ENCODE results near the gene PDZK1IP1.
"Not testable (repeated sequence)": the region's sequence is repeated elsewhere in the genome, so short reads cannot be mapped to it uniquely, and the experiment has no call there.

Gene PDZK1IP1

DNA sequence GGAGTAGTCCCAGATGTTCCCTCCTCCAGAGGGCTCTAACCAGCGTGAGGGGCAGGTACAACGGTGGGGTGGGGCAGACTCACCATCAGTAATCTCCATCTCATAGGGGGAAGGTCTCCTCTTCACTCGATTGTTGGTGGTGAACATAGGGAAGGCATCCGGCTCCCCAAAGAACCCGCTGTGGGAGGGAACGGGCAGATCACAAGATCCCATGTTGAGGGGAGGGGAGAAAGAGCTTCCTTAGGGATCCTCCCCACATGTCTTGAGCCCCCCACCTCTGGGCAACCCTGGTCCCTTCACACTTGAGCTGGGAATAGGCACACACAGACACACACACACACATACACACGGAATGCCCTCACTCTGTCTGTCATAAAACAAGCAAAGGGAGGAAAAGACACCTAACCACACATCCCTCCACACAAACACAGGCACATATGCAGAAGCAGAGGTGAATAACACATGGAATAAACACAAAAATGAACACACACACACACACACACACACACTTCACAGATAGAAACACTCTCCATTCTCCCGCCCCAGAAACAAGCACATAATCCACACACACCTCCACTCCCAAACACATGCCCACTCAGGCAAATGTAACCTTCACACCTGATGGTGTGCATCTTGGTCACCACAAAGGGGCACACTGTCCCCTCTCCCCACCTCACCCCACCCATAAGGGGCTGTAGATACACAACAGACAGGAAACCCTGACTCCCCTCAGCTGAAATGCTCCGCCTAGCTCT, 34.3 kb upstream of the PDZK1IP1 start:
- DNase-seq (ENCODE audit: low spot score): no peak

DNA sequence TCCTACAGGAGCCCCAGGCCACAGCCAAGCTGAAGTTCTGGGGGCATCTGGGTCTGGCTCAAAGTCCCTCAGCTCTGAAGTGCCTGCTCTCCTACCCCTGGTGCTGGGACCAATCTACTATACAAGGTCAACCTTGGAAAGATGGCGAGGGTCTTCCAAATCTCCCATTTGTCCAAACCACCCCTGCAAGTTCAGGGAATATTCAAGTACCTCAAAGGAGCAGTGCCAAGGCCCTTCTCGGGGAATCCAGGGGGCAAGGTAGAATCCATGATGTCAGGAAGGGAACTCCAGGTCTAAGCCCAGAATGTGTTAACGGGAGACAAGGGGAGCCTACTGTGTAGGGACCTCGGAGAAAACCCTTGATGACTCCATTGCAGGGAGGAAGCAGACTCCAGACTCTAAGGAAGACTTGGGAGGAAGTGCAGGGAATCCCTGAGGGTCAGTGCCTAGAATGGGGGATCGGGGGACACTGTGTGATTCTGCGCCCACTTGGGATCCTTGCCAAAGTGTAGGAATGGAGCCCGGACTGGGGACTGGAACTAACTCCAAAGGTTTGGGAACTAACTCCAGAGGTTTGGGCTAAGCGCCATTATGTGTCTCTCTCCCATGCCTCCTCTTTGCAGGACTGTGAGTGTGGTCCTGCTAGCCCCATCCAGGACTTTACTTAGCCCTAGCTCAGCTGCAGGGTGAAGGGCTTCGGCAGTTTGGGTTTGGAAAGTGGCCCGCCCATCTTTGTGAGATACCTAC, 33.5 kb upstream of the PDZK1IP1 start:
- no peak for DNase-seq (ENCODE audit: low spot score)

DNA sequence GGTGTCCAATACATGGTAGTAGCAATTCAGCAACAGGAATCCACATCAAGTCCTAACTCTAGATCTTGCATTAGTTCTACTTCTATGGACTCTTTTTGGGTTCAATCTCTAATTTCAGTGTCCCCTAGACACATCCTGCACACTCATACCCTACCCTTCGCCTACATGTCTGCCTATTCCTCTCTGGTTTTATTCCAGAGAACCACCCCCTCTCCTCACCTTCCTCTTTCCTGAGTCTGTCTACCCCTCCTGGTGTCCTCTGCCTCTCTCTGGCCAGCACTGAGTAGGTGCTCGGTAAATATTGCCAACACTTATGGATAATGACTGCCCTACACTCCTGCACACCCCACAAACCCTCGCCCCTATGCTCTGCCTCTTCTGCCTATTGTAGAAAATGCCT, 32.6 kb upstream of the PDZK1IP1 start:
- DNase-seq (ENCODE audit: low spot score): no peak

DNA sequence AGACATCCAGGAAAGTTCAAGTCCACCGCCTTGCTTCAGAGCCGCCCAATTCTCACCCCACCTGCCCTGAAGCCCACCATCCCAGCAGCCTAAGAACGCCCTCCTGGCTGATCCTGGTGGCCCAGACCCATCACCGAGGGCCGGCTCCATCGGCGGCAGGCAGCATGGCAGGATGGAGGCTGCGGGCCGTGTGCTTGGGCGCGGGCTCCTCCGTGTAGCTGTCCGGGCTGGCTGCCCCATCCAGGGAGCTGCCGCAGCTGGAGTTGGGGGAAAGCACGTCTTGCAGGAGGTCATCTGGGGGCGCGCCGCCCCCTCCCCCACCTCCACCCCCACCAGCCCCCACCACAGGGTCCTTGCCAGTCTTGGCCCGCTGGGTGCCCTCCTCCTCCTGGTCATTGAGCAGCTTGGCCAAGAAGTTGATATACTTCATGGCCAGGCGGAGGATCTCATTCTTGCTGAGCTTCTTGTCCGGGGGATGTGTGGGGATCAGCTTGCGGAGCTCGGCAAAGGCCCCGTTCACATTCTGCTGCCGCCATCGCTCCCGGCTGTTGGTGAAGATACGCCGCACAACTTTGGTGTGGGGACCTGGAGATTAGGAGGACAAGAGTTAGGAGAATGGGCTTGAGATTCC, 29.9 kb upstream of the PDZK1IP1 start:
- no peak for DNase-seq (ENCODE audit: low spot score)

DNA sequence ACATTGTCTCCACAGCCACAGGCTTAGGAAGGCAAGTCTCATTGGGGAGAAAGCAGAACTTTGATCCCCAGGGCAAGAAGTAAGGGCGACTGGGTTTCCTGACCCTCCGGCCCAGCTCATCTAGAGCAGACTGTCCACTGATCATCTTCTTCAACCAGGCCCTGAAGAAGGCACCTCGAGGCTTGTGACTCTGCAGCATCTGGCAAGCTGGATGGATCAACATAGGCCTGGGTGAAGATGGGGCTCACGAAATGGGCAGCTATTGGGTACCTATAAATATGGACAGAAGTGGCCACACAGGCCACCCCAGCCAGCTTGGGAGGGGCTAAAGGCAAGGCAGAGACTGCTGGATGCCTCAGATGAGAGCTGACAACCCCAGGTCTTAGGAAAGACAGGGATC, 29.2 kb upstream of the PDZK1IP1 start:
- no peak for DNase-seq (ENCODE audit: low spot score)

DNA sequence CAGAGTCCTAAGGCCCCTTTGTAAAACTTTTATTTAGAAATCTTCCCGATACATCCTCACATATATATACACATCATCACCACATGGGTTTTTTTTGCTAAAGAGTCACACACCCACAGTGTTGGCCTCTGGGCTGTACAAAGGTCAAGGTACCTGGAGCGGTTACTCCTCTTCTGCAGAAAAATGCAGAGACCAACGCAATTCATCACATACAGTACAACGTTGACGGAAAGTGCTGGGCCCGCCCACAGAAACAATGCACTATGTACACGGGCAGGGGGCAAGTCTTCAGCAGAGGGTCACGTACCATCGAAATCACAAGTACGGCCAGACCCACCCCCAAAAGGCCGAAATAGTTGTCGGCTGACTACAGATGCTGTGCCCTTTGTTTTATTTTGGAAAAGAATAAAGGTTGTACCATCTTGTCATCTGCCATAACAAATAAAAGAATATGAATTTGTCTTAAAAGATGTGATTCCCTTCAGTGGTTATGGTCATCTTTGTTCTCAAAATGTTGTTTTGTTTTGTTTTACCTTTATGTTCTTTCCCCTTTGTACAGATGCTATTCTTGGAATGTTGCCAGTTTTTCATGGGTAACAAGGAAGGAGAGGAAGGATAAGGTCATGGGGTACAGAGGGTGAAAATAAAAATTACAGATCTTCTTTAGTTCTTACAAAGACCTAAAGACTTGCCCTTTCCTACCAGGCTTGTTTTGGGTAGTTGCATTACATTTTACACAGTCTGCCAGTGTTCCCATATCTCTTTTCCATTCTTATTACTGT, 26.6 kb upstream of the PDZK1IP1 start:
- no peak for DNase-seq (ENCODE audit: low spot score)

DNA sequence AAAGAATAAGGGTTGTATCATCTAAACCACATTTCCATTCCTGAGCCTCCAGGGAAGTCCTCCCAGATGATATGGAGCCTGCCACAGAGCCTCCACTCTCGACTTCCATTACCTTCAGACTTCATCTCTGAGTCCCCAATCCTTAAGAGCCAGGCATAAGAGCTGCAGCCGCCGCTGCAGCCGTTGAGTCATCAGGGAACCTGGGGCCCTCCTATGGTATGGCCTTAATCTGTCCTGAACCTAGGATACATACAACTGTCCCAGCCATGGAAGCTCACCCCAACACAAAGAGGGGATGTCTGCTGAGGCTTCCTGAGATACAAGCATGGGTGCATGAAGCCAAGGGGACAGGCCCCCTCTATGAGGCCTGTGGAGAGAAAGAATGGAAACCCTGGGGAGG, 25.9 kb upstream of the PDZK1IP1 start:
- DNase-seq (ENCODE audit: low spot score): no peak

DNA sequence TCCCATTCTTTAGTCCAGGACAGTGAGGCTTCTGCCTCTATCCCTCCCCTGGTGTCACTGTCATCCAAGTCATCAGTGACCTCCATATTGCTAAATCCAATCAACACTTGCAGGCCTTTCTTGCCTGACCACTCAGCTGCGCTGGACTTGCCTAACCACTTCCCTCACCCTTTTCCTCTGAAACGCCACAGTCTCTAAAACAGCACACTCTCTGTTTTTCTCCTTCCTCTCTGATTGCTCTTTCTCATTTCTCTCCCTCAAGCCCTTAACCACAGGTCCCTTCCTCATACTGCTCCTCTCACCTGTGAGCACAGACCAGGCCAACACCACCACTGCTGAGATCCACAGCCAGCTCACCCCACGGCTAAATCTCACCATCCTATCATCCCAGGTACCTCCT, 24.7 kb upstream of the PDZK1IP1 start:
- no peak for DNase-seq (ENCODE audit: low spot score)

DNA sequence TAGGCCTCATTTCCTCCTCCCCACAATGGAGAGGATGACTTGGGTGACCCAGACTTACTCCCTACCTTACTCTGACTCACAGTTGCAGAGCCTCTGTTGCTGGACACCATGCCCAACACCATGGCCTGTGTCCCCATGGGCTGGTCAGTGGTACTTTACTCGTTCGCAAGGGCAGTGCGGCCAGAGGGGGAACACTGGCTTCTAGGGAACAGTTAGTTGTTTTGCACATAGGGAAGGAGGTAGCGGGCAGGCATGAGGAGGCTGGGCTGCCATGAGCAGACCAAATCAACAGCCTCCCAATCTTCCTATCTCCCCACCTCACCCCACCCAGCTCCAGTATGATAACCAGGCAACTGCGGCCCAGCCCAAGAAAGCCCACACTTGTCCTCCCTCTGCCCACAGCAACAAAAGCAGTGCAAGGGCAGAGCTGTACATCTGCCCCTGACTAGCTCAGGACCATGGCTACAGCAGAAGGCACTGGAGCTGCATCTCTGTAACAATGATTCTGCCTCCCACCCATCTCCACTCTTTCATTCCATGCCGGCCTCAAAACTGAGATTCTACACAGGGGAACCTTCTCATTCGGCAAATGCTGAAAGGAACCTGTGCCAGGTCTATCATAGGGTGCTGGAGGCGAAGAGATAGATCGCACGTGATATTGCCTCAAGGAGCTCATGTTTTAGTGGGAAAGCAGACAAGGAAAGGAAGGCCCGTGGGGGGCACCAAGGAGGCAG, 23.6 kb upstream of the PDZK1IP1 start:
- no peak for DNase-seq (ENCODE audit: low spot score)

DNA sequence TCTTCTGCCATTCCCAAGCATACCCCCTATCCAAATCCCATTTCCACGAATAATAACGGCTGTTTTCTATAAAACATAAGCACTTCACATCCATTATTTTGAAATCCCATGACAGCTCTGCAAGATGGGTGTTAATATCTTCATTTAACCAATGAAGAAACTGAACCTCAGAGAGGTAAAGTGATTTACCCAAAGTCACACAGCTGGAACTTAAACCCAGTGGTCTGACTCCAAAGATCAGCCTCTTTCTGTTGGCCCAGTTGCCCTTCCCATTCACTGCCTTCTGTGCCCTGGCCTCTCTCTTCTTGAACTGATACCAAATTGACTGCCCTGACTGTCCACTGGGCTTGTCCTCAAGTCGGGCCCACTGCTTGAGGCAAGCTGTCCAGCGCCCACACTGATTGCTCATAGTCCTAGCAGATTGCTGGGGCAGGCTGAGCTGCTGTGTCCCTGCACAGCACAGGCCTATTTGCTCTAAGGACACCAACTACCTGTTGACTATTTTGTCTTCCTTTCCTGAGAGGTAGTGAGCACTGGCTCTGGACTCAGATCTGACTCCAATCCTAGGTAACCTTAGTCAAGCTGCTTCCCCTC, 22.9 kb upstream of the PDZK1IP1 start:
- no peak for DNase-seq (ENCODE audit: low spot score)

DNA sequence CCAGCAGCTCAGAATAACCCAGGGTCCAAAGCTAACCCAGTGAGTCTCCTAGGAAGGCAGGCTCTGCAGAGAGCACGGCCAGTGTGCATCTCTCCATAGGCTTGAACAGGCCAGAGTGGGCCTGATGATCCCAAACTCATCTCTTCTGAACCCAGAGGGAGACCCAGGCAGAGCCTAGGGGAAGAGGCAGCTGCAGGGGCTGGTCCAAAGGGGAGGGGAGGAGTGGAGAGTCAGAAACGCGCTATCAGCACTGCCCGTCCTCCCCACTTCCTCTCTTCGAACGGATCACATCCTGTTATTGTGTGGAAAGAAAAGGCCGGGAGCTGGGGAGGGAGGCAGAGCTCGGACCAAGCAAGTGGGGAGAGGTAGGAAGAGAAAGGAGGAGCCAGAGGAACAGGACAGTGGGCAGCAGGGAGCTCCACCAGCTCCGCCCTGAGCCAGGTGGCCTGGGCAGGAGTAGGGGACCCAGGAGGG, 22.0 kb upstream of the PDZK1IP1 start:
- no peak for DNase-seq (ENCODE audit: low spot score)

DNA sequence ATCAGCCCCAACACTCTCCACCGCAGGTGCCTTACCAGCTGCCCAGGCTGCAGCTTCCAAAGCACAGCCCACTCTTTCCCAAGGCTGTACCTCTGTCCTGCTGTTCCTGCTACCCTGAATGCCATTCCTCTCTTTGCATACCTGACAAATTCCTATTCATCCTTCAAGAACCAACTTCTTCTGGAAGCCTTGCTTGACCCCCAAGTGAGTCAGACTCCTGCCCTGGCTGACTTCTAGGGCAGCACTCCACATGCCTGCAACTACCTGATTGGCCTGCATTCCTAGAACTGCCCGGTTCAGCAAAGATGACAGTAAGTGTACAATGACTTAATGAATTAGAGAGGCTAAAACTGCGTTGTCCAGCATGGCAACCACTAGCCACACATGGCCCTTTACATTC, 20.8 kb upstream of the PDZK1IP1 start:
- no peak for DNase-seq (ENCODE audit: low spot score)

DNA sequence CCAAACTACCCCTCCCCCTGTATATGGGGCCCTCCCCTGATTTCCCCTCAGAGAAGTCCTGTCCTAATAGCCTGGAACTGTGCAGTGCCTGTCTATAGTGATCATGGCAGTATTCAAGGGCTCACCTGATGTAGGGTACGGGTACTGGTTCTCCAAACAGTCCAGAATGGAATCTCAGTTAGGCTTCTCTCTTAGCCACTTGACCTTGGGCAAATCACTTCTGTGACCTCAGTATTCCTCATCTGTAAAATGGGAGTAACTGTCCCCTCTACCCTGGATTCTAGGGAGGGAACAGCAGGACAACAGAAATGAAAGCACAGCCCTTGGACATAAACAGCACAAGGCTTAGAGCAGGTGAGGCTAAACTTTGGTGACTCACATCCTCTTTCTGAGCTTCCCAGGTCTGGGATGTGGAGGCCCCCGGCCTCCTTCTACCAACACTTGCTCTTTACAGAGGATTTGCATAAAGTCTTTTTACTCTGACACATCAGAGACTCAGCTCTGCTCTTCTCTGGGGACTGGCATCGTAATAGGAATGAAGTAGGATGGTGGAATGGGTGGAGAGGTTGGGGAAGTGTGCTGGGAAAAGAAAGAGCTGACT, 20.0 kb upstream of the PDZK1IP1 start:
- DNase-seq (ENCODE audit: low spot score): no peak

DNA sequence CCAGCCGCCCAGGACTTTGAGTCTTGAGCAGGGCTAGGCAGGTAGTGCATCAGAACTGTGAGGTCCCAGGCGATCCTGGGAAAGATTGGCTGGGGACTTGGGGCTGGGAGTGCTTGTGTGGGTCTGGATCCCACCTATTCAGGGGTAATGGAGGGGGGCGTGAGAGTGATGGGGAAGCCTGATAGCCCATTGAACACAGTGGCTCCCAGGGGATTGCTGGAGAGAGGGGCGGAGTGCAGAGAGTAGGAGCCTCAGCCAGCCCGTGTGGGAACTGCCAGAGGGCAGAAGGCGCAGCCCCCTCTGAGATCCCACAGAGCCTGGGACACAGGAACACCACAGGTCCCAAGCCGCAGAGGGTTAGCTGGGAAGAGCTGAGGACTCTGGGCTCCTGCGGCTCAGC, 19.3 kb upstream of the PDZK1IP1 start:
- DNase-seq (ENCODE audit: low spot score): no peak

DNA sequence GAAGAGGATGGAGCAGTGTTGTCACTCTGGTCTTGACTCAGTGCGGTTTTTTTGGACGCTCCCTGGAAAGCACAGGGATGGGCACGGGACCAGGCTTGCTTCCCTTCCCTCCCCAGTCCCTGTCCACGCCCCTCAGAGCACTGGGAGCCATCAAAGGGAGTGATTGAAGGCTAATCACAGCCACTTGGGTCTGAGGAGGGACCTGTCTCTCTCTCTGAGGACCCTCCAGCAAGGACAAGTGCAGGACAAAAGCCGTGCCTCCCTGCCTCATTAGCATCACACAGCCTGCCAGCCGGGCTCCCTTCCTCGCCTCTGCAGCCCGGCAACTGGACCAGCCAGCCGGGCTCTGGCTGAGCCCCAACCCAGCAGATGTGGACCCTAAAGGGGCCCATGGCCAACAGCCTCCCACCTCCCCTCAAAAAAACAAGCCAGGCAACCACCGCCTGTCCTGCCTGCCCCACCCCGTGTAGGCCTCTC, 18.6 kb upstream of the PDZK1IP1 start:
- DNase-seq (ENCODE audit: low spot score): no peak

DNA sequence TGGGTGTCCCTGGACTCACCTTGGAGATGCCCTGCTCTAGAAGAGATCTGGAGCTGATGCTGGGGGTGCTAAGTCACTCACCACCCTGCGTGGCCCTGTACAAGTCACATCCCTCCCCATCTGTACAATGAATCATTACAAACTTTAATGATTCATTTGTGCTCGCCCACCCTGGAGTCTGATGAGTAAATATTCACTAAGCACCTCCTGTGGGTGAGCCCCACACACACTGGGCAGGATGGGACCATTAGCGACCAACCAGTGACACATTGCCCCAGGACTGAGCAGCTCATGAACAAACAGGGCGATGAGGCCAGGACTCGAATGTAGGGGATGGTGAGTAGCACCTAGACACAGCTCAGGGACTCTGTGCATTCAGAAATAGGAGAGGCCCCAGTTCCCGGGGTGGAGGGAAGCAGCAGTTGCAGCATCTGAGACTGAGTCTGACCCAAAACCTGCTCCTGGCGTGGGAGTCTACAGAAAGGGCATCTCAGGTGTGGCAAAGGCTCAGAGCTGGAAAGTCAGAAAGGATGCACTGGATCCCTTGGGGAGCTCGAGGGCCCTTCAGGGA, 18.1 kb upstream of the PDZK1IP1 start:
- DNase-seq (ENCODE audit: low spot score): no peak

DNA sequence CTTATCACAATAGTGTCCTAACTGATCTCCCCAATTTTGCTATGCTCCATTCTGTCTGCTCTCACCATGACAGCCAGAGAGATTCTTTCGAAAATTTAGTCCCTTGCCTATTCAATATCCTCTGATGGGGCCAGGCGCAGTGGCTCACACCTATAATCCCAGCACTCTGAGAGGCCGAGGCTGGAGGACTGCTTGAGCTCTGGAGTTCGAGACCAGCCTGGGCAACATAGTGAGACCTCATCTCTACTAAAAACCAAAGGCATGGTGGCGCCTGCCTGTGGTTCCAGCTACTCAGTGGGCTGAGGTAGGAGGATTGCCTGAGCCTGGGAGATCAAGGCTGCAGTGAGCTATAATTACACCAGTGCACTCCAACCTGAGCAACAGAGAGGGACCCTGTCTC, 16.1 kb upstream of the PDZK1IP1 start:
- DNase-seq (ENCODE audit: low spot score): no peak

DNA sequence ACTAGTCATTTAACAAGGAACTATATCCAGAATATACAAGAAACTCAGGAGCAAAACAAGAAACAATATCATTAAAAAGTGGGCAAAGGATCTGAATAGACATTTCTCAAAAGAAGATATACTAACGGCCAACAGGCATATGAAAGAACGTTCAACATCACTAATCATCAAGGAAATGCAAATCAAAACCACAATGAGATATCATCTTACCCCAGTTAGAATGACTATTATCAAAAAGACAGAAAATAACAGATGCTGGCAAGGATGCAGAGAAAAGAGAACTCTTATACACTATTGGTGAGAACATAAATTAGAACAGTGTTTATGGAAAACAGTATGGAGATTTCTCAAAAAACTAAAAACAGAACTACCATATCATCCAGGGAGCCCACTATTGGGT, 13.7 kb upstream of the PDZK1IP1 start:
- not testable (repeated sequence) for DNase-seq (ENCODE audit: low spot score)

DNA sequence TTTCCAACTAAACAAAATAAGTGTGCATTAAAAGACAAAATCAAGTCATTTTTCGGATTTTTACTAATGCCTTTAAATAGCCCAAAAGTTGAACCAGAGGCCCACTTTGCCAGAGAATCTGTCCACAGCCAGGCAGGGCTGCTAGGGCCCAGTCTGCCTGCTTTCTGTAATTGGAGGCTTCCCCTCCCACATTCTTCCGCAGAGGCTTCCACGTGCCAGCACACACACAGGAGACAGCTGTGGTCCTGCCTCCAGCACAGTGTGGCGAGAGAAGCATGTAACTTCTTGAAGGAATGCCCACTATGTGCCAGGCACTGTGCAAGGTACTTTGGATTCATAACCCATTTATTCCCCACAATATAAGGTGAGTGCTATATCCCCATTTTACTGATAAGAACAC, 11.3 kb upstream of the PDZK1IP1 start:
- DNase-seq (ENCODE audit: low spot score): no peak

DNA sequence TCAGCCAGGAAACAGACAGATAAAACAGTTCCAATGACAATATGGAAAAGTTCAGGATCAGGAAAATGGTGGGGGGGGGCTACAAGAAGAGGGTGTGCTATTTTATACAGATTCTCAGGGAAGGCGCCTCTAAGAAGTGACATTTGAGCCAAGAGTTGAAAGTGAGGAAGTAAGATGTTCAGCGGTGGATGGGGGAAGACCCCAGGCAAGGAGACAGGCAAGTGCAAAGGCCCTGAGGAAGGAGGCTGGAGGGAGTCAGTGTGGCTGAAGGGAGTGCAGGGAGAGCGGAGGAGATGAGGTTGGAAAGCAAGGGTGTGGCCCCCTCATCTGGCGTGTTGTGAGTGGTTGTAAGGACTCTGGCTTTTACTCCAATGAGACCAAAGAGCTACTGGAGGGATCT, 8.4 kb upstream of the PDZK1IP1 start:
- DNase-seq (ENCODE audit: low spot score): no peak

Measured in SK-N-DZ (cell line).